Small intestine (tissue), 7 donors: ENCODE measurements around the gene ILKAP. TPM values are rescaled to one million over a fixed set of nuclear protein-coding genes. Genes with fewer than 3 reads are reported as not detected.

ENCODE experiments used
- DNase-seq, 2 donors: peaks; one replicate each; pipeline versions ENCODE4 v3.0.0 to v3.0.0-alpha.2; 2013
- FAIRE-seq: peaks from 2 replicates; lab custom pipeline; 2012; peaks lifted over from hg19 to GRCh38; lab: Jason Lieb, UNC
- H3K27ac ChIP-seq, 3 donors: one replicate each; pipeline ENCODE4 v1.5.1; 2013; ENCODE audit warnings: low read length in 2 of 3, mild to moderate bottlenecking in 2 of 3, control low read depth in 1 of 3, inconsistent platforms in 1 of 3, low read depth in 1 of 3, moderate library complexity in 1 of 3
- H3K27me3 ChIP-seq, 3 donors: one replicate each; pipeline ENCODE4 v1.6.1; 2013; ENCODE audit warnings: low read length in 3 of 3, inconsistent platforms in 1 of 3; ENCODE audit not compliant: control insufficient read depth in 3 of 3, insufficient read depth in 3 of 3
- H3K36me3 ChIP-seq, 3 donors: one replicate each; pipeline ENCODE4 v1.6.1; 2013; ENCODE audit warnings: low read length in 3 of 3, inconsistent platforms in 1 of 3, low read depth in 1 of 3, mild to moderate bottlenecking in 1 of 3, moderate library complexity in 1 of 3; ENCODE audit not compliant: control insufficient read depth in 3 of 3, insufficient read depth in 2 of 3
- H3K4me1 ChIP-seq, 3 donors: one replicate each; pipeline ENCODE4 v1.6.1; 2013; ENCODE audit warnings: low read length in 2 of 3, inconsistent platforms in 1 of 3, low read depth in 1 of 3, mild to moderate bottlenecking in 1 of 3, moderate library complexity in 1 of 3; ENCODE audit not compliant: control insufficient read depth in 3 of 3, insufficient read depth in 2 of 3
- H3K4me3 ChIP-seq, 3 donors: one replicate each; pipeline ENCODE4 v1.5.1; 2013; ENCODE audit warnings: low read length in 3 of 3, control low read depth in 1 of 3, inconsistent platforms in 1 of 3, low read depth in 1 of 3, mild to moderate bottlenecking in 1 of 3, moderate library complexity in 1 of 3
- H3K9me3 ChIP-seq, 2 donors: one replicate each; pipeline ENCODE4 v1.6.1; 2013; ENCODE audit warnings: low read depth in 1 of 2, low read length in 1 of 2; ENCODE audit not compliant: control insufficient read depth in 2 of 2, insufficient read depth in 1 of 2
- WGBS, 3 donors: extraction: QIAGEN DNeasy Blood & Tissue Kit; methylation state at CpG; one replicate each; pipeline ENCODE4 v1.1.7; 2013; 5-methylcytosine and 5-hydroxymethylcytosine counted together
- polyA plus RNA-seq, 4 donors: library from polyadenylated mRNA; stranded (reverse) in 3 of 4; unstranded in 1 of 4; fragments of 200-250 nt in 3 of 4; fragments of 120-200 nt in 1 of 4; gene quantifications; one replicate each; pipeline versions ENCODE4 v1.2.1 to v1.2.3, GENCODE V29; 2013
- donor health status: healthy with polysubstance abuse.
- donor health status: control.
- donor health status: control.
- donor health status: Bipolar disorder and iron deficiency.
- donor health status: healthy.

The ILKAP gene
- polyA plus RNA-seq, 4 donors: 37.6 to 66.0 (median 46.8) TPM

GRCh38 chr2:238151628-238152235 is 51.8 kb downstream of the ILKAP start:
- Histone ChIP-seq H3K9me3 (no peaks in the 10 kb centered on the region), H3K4me3 (no peak overlapping the region), H3K4me1 (no peaks in the 10 kb centered on the region), H3K36me3 (no peaks in the 10 kb centered on the region), H3K27me3 (no peaks in the 10 kb centered on the region), H3K27ac (peak overlapping the region in 1 of 3 donors; percentile 19)
- no peak for FAIRE-seq
- 83 to 91% (median 83%) methylated on average over 12 to 16 of the region's 16 CpGs for WGBS, 3 donors
- DNase-seq: no peak

GRCh38 chr2:238151205-238151604 is 52.3 kb downstream of the ILKAP start:
- 87 to 94% (median 89%) methylated on average over 13 of the region's 13 CpGs for WGBS, 3 donors
- Histone ChIP-seq H3K27me3 (no peaks in the 10 kb centered on the region), H3K27ac (no peak overlapping the region), H3K36me3 (no peaks in the 10 kb centered on the region), H3K9me3 (no peaks in the 10 kb centered on the region), H3K4me3 (no peak overlapping the region), H3K4me1 (no peaks in the 10 kb centered on the region)
- DNase-seq: no peak
- FAIRE-seq: no peak

- WGBS, 3 donors: 91% methylated on average over 21 to 25 of the region's 25 CpGs
- no peak overlapping the region for H3K27ac ChIP-seq
- no peak for FAIRE-seq
These were observed 52.8 kb downstream of the ILKAP start for GRCh38 chr2:238150686-238151085.

GRCh38 chr2:238149841-238150572 is 53.5 kb downstream of the ILKAP start:
- FAIRE-seq (no peak), DNase-seq (no peak)
- Histone ChIP-seq H3K4me1 (no peaks in the 10 kb centered on the region), H3K9me3 (no peaks in the 10 kb centered on the region), H3K4me3 (no peak overlapping the region), H3K27me3 (no peaks in the 10 kb centered on the region), H3K27ac (no peak overlapping the region), H3K36me3 (no peaks in the 10 kb centered on the region)
- WGBS, 3 donors: 76 to 84% (median 80%) methylated on average over 13 to 14 of the region's 14 CpGs

More at GRCh38 chr2:238150686-238151085, 52.8 kb downstream of the ILKAP start:
- DNase-seq: no peak
- Histone ChIP-seq H3K27me3 (no peaks in the 10 kb centered on the region), H3K9me3 (no peaks in the 10 kb centered on the region), H3K4me1 (no peaks in the 10 kb centered on the region), H3K4me3 (no peak overlapping the region), H3K36me3 (no peaks in the 10 kb centered on the region)

- H3K36me3 ChIP-seq: no peaks in the 10 kb centered on the region
- no peak for FAIRE-seq
- H3K27me3 ChIP-seq: no peaks in the 10 kb centered on the region
- H3K27ac ChIP-seq: no peak overlapping the region
- WGBS, 3 donors: 93 to 96% (median 94%) methylated on average over 15 of the region's 15 CpGs
- H3K4me1 ChIP-seq: no peaks in the 10 kb centered on the region
- H3K4me3 ChIP-seq: no peak overlapping the region
- H3K9me3 ChIP-seq: no peaks in the 10 kb centered on the region
- no peak for DNase-seq
These were observed 54.5 kb downstream of the ILKAP start for GRCh38 chr2:238148981-238149380.

- H3K27me3 ChIP-seq: no peaks in the 10 kb centered on the region
- no peaks in the 10 kb centered on the region for H3K9me3 ChIP-seq
- no peak overlapping the region for H3K4me3 ChIP-seq
- no peaks in the 10 kb centered on the region for H3K36me3 ChIP-seq
- peaks cover 0 to 2% (median 2%) of the 10 kb centered on the region in 3 donors for H3K4me1 ChIP-seq
- 75 to 88% (median 85%) methylated on average over 11 to 13 of the region's 13 CpGs for WGBS, 3 donors
- DNase-seq (no peak), FAIRE-seq (no peak)
- H3K27ac ChIP-seq: no peak overlapping the region
These were observed 56.5 kb downstream of the ILKAP start for GRCh38 chr2:238146884-238147544.

- 58 to 72% (median 59%) methylated on average over 12 of the region's 12 CpGs for WGBS, 3 donors
These were observed 57.6 kb downstream of the ILKAP start for GRCh38 chr2:238145851-238146250.

GRCh38 chr2:238145046-238145445 is 58.4 kb downstream of the ILKAP start:
- WGBS, 3 donors: 84 to 87% (median 86%) methylated on average over 12 of the region's 12 CpGs
- DNase-seq (no peak), FAIRE-seq (no peak)
- Histone ChIP-seq H3K27me3 (no peaks in the 10 kb centered on the region), H3K36me3 (no peaks in the 10 kb centered on the region), H3K27ac (no peak overlapping the region), H3K4me3 (no peak overlapping the region), H3K4me1 (peaks cover 0 to 9% (median 2%) of the 10 kb centered on the region in 3 donors), H3K9me3 (no peaks in the 10 kb centered on the region)

More at GRCh38 chr2:238145851-238146250, 57.6 kb downstream of the ILKAP start:
- Histone ChIP-seq H3K9me3 (no peaks in the 10 kb centered on the region), H3K4me1 (peaks cover 0 to 9% (median 2%) of the 10 kb centered on the region in 3 donors), H3K27me3 (no peaks in the 10 kb centered on the region), H3K27ac (no peak overlapping the region), H3K36me3 (no peaks in the 10 kb centered on the region), H3K4me3 (no peak overlapping the region)
- FAIRE-seq (no peak), DNase-seq (peak in 1 of 2 donors; percentile 20)
